HCT116 (cell line): ENCODE data around the gene KLHL35. TPM values are rescaled to one million over a fixed set of nuclear protein-coding genes. Genes with fewer than 3 reads are reported as not detected.

ENCODE experiments used
- ATAC-seq: fragments of 200-7000 bp; cut with Tn5 transposase; 2 replicates; pipeline ENCODE4 v1.9.1; 2020; ENCODE audit warnings: mild to moderate bottlenecking, moderate library complexity
- BruUV-seq: library from RNA; stranded (reverse); fragments of 400-500 nt; replicated peaks from 2 replicates; lab custom pipeline; 2021; lab: Mats Ljungman, UMichigan
- CTCF ChIA-PET: fragments of 300-600 bp; sonication (Branson Sonifier 250); formaldehyde crosslinking; loops from one replicate; lab custom pipeline; 2021; ENCODE audit warnings: antibody characterized with exemption; lab: Charles Lee
- POLR2A ChIA-PET: fragments of 300-600, 350-600 bp; sonication (Branson Sonifier 250); formaldehyde crosslinking; loops from one replicate; lab custom pipeline; 2021; ENCODE audit warnings: antibody characterized with exemption; lab: Charles Lee
- RAD21 ChIA-PET, 2 experiments: fragments of 300-600 bp; sonication (Branson Sonifier 250); formaldehyde crosslinking; loops; one replicate each; lab custom pipeline; 2023; ENCODE audit warnings: low total read pairs in 2 of 2; ENCODE audit not compliant: uncharacterized antibody in 2 of 2, unreplicated experiment in 2 of 2, low non-redundant PET in 1 of 2; lab: Charles Lee
- DNase-seq: peaks from one replicate; pipeline ENCODE4 v3.0.0-alpha.2; 2010; ENCODE audit warnings: low read depth, low spot score
- H2AFZ ChIP-seq: fragments of 200-600 bp; shearing (Covaris generic), sonication (generic); 2 replicates; pipeline ENCODE4 v1.6.1; 2017; ENCODE audit warnings: low read depth, mixed run types, mixed read lengths, antibody characterized with exemption, low read length; ENCODE audit not compliant: poor library complexity, severe bottlenecking
- H3K27ac ChIP-seq: 2 replicates; pipeline ENCODE4 v1.5.1; 2012; ENCODE audit warnings: low read depth, low read length
- H3K27me3 ChIP-seq: fragments of 200-600 bp; sonication (generic); 2 replicates; pipeline ENCODE4 v1.6.1; 2016; ENCODE audit warnings: mixed run types, low read length, mixed read lengths; ENCODE audit not compliant: insufficient read depth
- H3K36me3 ChIP-seq, 2 experiments: fragments of 200-500 bp in 1 of 2; fragments of 200-600 bp in 1 of 2; sonication (Bioruptor generic) in 1 of 2; sonication (generic) in 1 of 2; 2 replicates each; pipeline versions ENCODE4 v1.5.1 to v1.6.1; 2014 to 2016; ENCODE audit warnings: low read length in 2 of 2, inconsistent platforms in 1 of 2, mixed read lengths in 1 of 2, mixed run types in 1 of 2; ENCODE audit not compliant: insufficient read depth in 2 of 2, control insufficient read depth in 1 of 2
- H3K4me1 ChIP-seq, 2 experiments: fragments of 200-600 bp in 1 of 2; sonication (generic) in 1 of 2; 2 replicates each; pipeline versions ENCODE4 v1.5.1 to v1.6.1; 2012 to 2017; ENCODE audit warnings: low read length in 2 of 2, inconsistent platforms in 1 of 2, mild to moderate bottlenecking in 1 of 2, mixed read lengths in 1 of 2, mixed run types in 1 of 2, moderate library complexity in 1 of 2; ENCODE audit not compliant: insufficient read depth in 2 of 2, control insufficient read depth in 1 of 2
- H3K4me2 ChIP-seq: fragments of 200-600 bp; sonication (generic); 2 replicates; pipeline ENCODE4 v1.6.1; 2017; ENCODE audit warnings: mixed run types, low read length, mixed read lengths
- H3K4me3 ChIP-seq, 2 experiments: fragments of 200-600 bp in 1 of 2; sonication (generic) in 1 of 2; replicated peaks in 1 of 2; 2 replicates each; pipeline ENCODE4 v1.5.1; 2011 to 2016; ENCODE audit warnings: low read length in 2 of 2, control low read depth in 1 of 2, low read depth in 1 of 2, mild to moderate bottlenecking in 1 of 2, mixed read lengths in 1 of 2, mixed run types in 1 of 2
- H3K79me2 ChIP-seq: fragments of 200-600 bp; sonication (generic); 2 replicates; pipeline ENCODE4 v1.6.1; 2017; ENCODE audit warnings: mild to moderate bottlenecking, mixed run types, low read length, moderate library complexity, mixed read lengths; ENCODE audit not compliant: insufficient read depth
- H3K9ac ChIP-seq: fragments of 200-600 bp; sonication (generic); 2 replicates; pipeline ENCODE4 v1.6.1; 2016; ENCODE audit warnings: low read length, mixed read lengths
- H3K9me2 ChIP-seq: fragments of 200-600 bp; sonication (generic), shearing (Covaris generic); 2 replicates; pipeline ENCODE4 v1.6.1; 2017; ENCODE audit warnings: mixed run types, mild to moderate bottlenecking, moderate library complexity; ENCODE audit not compliant: insufficient read depth
- H3K9me3 ChIP-seq, 2 experiments: fragments of 200-500 bp in 1 of 2; fragments of 200-600 bp in 1 of 2; sonication (Bioruptor generic) in 1 of 2; sonication (generic) in 1 of 2; 2 replicates each; pipeline ENCODE4 v1.6.1; 2014 to 2017; ENCODE audit warnings: low read length in 2 of 2, mixed read lengths in 2 of 2, inconsistent platforms in 1 of 2, low read depth in 1 of 2, mild to moderate bottlenecking in 1 of 2, mixed run types in 1 of 2, moderate library complexity in 1 of 2; ENCODE audit not compliant: control insufficient read depth in 1 of 2, insufficient read depth in 1 of 2
- H4K20me1 ChIP-seq: fragments of 200-600 bp; sonication (generic), shearing (Covaris generic); 2 replicates; pipeline ENCODE4 v1.6.1; 2017; ENCODE audit warnings: mixed run types, mild to moderate bottlenecking, moderate library complexity; ENCODE audit not compliant: insufficient read depth
- CEBPB ChIP-seq: IDR thresholded peaks from 2 replicates; pipeline ENCODE4 v1.6.1; 2012; ENCODE audit warnings: low read depth
- ELF1 ChIP-seq: IDR thresholded peaks from 2 replicates; pipeline ENCODE4 v1.6.1; 2012; ENCODE audit warnings: low read depth, borderline replicate concordance
- TCF7L2 ChIP-seq: IDR thresholded peaks from 2 replicates; pipeline ENCODE4 v1.7.0; 2011; ENCODE audit warnings: borderline replicate concordance, inconsistent platforms; ENCODE audit not compliant: insufficient read depth, insufficient read length; ENCODE audit errors: extremely low read depth
- ZFX ChIP-seq: fragments of 450-650 bp; IDR thresholded peaks from 2 replicates; pipeline ENCODE4 v1.6.1; 2017
- intact Hi-C: fragments of 100-400 bp; cut with micrococcal nuclease; formaldehyde crosslinking; loops from 2 replicates; pipeline ENCODE4 v1.10.0; 2022
- total RNA-seq: library from RNA; stranded (reverse); gene quantifications from one replicate; pipeline ENCODE4 v1.2.1, GENCODE V29; 2021; ENCODE audit not compliant: unreplicated experiment
- TF ChIP-seq, protein P1 (sequence below): IDR thresholded peaks from 2 replicates; pipeline ENCODE4 v1.6.1; 2011; ENCODE audit warnings: mild to moderate bottlenecking, low read length, moderate library complexity; ENCODE audit not compliant: insufficient replicate concordance; ENCODE audit errors: extremely low read depth

Gene KLHL35
- total RNA-seq, 1 experiment from 2014 or later: 1.7 TPM

DNA sequence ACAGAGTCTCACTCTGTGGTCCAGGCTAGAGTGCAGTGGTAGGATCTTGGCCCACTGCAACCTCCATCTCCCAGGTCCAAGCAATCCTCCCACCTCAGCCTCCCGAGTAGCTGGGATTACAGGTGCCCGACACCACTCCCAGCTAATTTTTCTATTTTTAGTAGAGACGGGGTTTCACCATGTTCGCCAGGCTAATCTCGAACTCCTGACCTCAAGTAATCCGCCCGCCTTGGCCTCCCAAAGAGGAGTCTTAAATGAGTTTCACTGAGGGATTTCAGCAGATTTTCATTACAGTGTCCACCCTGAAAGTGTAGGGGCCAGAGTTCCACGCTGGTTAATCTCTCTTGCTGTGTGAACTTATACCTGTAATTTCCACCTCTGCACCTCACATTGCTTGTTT lies 34.1 kb downstream of the KLHL35 start:
- no TSS peak for BruUV-seq
- intact Hi-C loops: no loop called here
- RAD21 ChIA-PET: interaction anchor here in 1 of 2 experiments (0.6 kb wide), 1 partner anchor 136 kb away, joined by 3 read pairs; no protein-coding TSS in a partner anchor
- H3K4me2 ChIP-seq: peak overlapping the region; percentile 96; the same call in 1 of the 2 replicates
- H3K4me3 ChIP-seq: peak overlapping the region; percentile 100; a peak in 2 of 4 replicates
- no peaks in the 10 kb centered on the region for H3K9me3 ChIP-seq
- H3K36me3 ChIP-seq: peaks cover 32 to 43% of the 10 kb centered on the region in 2 experiments
- H3K9ac ChIP-seq: no peak overlapping the region
- peaks cover 47% of the 10 kb centered on the region for H3K79me2 ChIP-seq
- peaks cover 37% of the 10 kb centered on the region; the same call in 1 of the 2 replicates for H4K20me1 ChIP-seq
- POLR2A ChIA-PET: interaction anchor here (0.6 to 1.0 kb wide), 2 partner anchors 9 to 72 kb away, joined by 3 to 5 read pairs; no protein-coding TSS in a partner anchor
- no peak for TF ChIP-seq CEBPB
- TF ChIP-seq, protein P1, sequence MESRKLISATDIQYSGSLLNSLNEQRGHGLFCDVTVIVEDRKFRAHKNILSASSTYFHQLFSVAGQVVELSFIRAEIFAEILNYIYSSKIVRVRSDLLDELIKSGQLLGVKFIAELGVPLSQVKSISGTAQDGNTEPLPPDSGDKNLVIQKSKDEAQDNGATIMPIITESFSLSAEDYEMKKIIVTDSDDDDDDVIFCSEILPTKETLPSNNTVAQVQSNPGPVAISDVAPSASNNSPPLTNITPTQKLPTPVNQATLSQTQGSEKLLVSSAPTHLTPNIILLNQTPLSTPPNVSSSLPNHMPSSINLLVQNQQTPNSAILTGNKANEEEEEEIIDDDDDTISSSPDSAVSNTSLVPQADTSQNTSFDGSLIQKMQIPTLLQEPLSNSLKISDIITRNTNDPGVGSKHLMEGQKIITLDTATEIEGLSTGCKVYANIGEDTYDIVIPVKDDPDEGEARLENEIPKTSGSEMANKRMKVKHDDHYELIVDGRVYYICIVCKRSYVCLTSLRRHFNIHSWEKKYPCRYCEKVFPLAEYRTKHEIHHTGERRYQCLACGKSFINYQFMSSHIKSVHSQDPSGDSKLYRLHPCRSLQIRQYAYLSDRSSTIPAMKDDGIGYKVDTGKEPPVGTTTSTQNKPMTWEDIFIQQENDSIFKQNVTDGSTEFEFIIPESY: no peak
- no peak for TF ChIP-seq ELF1
- no peak for TF ChIP-seq TCF7L2
- TF ChIP-seq ZFX: no peak
- H3K4me1 ChIP-seq: peaks cover 4 to 30% of the 10 kb centered on the region in 2 experiments; a peak in 3 of 4 replicates
- DNase-seq (no peak), ATAC-seq (peak; percentile 16)
- CTCF ChIA-PET: no interaction called here
- no peak overlapping the region for H3K27ac ChIP-seq
- H3K27me3 ChIP-seq: no peaks in the 10 kb centered on the region
- H2AFZ ChIP-seq: no peak overlapping the region
- no peaks in the 10 kb centered on the region for H3K9me2 ChIP-seq
